T-helper 2 cell (primary cell): ENCODE measurements around the gene ZNF677.
"Not testable (repeated sequence)": the region's sequence is repeated elsewhere in the genome, so short reads cannot be mapped to it uniquely, and the experiment has no call there.

Experiments
- DNase-seq, 5 experiments: peaks; one replicate each; pipeline versions ENCODE4 v3.0.0 to v3.0.0-alpha.2; 2012 to 2022
- total RNA-seq, 2 donors: gene quantifications; one replicate each; lab custom pipeline; 2026; lab: John Stamatoyannopoulos, UW

The ZNF677 gene
- 3.1 to 3.6 reads per million in 2 donors for total RNA-seq

DNA sequence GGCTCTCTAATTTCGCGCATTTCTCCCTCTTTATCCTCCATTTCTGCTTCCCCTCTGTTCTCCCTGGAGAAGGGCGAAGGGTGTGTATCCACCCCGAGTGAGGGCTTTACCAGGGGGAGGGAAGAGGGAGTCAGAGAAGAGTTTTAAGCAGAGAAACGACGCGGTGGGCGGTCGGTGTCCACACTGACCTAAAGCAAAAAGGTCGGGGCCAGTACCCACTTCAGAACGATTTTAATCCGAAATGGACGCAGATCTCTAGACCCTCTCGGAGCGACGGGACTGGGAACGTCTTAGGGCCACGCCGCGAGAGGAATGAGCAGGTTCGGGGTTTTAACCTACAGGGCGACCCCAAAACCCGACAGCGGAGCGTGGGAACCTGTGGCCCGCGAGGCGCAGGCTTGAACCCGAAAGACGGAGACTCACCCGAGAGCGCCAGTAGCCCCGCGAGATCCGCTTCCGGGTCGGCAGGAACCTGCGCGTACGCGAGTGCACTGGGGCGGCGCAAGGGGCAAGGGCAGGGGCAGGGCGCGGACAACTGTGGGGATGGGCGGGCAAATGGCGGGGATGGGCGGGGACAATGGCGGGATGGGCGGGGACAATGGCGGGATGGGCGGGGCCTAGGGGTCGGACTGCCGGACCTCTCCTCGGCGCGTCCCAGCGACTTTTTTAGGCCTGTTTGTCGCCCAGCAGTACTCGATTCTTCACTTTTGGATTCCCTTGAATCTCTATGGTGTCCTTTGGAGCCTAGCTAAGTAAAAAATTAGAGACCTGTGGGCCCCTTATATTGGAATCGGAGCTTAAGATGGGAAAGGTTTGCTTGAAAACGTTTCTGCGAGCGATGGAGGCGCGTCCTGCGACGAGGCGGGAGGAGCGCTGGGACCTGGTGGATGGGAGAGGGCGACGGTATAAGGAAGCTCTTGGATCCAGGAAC is at the start of gene ZNF677:
ZNF677 (minus strand) TSS at position 463 of the 931 bp plus-strand sequence. CDS start 3,323 bp downstream, outside the sequence.
- DNase-seq: peak; percentile 54 to 82 (median 64)

DNA sequence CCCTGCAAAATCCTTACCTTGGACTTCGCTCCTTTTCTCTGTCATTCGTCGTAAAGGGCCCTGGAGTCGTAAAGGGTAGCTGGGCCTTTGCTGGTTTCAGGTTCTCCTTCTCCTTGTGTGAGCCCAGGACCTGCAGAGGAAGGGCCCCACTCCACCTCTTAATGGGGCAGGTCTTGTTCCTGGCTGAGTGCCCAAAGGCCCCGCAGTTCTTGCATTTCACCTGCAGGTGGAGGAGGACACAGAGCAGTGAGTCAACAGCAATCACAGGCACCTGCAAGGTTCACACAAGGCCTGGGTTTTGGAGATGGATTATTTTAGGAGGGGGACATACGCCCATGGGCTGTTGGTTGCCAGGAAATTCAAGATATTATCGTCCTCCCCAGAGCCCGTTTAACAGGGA is 46.7 kb upstream of the ZNF677 start:
- not testable (repeated sequence) for DNase-seq

DNA sequence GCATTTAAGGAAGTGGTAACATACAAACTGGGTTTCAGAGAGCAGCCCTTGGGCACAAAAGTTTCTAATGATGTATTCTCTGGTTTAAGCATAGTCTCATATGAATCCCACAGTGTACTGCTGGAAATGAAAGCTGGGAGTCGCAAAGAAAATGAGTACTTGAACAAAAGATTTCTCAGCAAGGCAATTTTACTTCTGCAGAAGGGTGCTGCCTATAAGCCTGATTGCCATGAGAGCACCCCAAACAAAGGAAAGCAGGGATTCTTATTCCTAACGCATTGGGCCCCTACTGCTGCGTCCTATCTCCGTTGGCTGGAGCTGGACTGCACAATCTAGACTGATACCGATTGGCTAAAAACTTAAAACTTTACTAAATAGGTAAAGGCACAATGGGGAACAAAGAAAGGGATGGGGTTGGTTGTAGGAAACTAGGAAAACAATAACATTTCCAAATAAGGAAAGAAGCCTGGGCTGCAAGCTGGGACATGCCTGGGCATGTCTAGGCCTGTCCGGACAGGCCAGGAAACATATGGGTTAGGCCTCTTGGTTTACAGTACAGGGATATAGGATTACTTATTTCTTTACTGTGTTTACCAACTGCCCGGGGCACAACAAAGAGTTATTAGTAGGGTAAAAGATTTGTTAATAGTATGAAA is 40.2 kb upstream of the ZNF677 start:
- DNase-seq: no peak

DNA sequence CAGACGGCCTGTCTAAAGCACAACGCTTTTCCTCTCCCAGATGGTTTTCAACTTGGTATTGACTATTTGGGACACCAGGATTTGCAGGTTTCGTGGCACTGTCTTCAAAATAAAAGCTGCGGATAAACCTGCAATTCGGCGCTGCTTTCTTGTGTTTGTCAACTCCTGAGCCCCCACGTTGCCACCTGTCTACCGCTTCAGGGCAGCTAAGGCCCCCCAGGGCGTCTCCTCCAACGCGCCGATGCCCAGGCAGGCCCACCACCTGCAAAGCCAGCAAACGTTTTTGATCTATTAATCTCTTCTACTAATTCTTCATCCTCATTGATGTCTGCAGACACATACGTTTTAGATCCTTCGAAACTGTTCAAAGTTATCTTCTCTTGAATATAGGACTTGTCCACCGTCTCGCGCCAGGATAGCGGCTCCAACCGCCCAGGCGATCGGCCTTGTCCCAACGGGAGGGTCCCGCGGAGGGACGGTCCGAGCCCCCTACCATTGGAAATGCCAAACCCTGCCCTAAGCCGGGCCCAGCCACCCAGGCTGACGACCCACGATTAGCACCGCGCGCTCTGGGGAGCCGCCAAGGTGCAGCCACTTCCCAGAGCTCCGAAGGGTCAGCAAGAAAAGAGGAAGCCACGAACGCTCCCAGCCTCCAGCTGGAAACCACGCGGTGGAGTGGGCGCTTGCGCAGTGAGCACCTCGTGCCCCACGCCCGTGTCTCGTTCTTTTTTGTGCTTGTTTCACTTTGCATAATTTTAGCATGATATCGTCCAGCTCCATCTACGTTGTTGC is 36.3 kb upstream of the ZNF677 start:
- no peak for DNase-seq

DNA sequence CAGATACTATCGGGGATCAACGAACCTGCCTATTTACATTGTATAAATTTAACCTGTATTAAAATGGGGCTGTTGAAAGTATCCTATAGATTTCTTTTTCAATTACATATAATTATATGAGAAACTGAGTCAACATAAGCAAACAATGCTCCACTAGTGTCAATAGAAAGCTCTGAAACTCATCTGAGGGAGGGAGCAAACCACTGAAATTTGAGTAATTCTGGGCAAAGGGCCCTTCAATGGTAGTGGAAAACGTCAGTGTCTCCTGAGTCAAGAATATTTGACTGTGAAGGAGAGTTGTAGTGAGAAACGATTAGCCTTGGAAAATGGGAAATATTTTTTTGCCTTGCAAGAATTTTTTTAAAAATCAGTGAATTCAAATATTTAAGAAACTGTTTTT is 30.4 kb upstream of the ZNF677 start:
- DNase-seq: no peak

DNA sequence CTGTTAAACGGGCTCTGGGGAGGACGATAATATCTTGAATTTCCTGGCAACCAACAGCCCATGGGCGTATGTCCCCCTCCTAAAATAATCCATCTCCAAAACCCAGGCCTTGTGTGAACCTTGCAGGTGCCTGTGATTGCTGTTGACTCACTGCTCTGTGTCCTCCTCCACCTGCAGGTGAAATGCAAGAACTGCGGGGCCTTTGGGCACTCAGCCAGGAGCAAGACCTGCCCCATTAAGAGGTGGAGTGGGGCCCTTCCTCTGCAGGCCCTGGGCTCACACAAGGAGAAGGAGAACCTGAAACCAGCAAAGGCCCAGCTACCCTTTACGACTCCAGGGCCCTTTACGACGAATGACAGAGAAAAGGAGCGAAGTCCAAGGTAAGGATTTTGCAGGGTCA is 27.3 kb upstream of the ZNF677 start:
- not testable (repeated sequence) for DNase-seq

DNA sequence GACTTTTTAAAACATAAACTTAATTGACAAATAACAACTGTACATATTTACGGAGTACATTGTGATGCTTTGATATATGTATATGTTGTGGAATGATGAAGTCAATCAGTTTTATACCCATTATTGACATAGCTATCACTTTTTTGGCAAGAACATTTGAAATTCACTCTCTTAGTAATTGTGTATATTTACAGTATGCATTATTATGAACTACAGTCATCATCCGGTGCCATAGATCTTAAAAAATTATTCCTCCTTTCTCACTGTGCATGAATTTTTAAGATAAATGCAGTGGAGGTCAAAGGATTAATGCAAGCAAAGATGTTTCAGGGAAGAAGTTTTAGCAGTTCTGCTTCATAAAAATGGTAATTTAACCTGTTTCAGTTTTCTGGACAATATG is 20.8 kb upstream of the ZNF677 start:
- DNase-seq: no peak

DNA sequence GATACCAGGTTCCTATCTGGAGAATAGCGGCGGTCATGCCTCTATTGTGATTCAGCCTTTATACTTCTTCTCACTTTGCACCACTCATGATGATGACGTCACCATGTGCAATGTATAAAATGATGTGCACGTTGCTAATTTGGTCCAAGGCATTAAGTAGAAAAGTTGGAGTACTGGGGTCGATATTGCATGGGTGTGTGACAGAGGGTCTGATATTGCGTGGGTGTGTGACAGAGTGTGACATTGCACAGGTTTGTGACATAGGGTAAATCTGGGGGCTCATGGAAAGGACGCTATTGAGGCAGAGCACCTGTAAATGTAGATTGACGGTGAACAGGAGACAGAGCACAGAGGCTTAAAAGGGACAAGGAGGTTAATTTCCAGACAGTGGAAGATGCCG is 17.4 kb upstream of the ZNF677 start:
- no peak for DNase-seq

DNA sequence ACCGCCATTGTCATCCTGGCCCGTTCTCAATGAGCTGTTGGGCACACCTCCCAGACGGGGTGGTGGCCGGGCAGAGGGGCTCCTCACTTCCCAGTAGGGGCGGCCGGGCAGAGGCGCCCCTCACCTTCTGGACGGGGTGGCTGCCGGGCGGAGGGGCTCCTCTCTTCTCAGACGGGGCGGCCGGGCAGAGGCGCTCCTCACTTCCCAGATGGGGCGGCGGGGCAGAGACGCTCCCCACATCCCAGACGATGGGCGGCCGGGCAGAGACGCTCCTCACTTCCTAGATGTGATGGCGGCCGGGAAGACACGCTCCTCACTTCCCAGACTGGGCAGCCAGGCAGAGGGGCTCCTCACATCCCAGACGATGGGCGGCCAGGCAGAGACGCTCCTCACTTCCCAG is 15.2 kb upstream of the ZNF677 start:
- DNase-seq: not testable (repeated sequence)

DNA sequence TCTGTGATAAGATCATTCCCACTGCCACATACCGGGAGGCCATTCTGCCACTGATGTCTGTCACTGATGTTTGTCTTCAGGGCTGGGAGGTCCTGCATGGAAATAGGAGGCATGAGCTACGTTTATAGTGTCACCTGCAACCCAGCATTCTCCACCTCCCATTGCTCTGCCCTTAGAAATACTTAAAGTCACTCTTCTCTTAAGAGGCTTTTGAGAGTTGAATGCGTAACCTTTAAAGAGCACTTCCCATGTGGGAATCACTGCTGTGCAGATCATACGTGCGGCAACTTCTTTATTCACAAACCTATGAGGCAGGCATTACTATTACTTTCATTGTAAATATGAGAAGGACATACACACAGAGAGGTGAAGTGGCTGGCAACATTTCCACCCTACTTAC is 12.9 kb upstream of the ZNF677 start, which contains the start of gene VN1R4:
VN1R4 (minus strand) TSS at position 101 of the 400 bp plus-strand sequence; CDS start at position 43, 58 bp downstream.
- not testable (repeated sequence) for DNase-seq

DNA sequence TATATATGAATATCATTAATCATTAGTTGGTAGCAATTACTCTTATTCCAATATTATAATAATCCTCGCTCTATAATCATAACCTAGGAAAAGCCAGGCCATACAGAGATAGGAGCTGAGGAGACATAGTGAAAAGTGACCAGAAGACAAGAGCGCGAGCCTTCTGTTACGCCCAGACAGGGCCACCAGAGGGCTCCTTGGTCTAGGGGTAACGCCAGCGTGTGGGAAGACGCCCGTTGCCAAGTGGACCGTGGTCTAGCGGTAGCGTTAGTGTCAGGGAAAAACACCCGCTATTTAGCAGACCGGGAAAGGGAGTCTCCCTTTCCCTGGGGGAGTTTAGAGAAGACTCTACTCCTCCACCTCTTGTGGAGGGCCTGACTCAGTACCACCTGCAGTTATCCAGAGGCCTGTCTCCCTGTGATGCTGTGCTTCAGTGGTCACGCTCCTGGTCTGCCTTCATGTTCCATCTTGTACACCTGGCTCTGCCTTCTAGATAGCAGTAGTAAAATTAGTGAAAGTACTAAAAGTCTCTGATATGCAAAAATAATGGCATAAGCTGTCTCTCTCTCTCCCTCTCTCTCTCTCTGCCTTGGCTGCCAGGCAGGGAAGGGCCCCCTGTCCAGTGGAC is 3.2 kb upstream of the ZNF677 start, which contains the start of gene VN1R2:
VN1R2 (plus strand) TSS at position 578 of the 628 bp plus-strand sequence. CDS start 84 bp downstream, outside the sequence.
- not testable (repeated sequence) for DNase-seq

DNA sequence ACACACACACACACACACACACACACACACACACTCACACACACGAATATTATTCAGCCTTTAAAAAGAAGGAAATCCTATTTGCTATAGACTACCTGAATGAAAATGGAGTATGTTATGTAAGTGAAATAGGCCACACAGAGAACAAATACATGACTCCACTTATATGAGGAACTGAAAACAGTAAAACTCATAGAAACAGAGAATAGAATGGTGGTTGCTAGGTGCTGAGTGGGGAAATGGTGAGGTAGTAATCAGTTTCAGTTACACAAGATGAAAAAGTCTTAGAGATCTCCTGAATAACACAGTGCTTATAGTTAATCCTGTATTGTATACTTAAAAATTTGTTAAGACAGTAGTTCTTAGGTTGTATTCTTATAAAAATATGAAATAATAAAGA is 8.2 kb downstream of the ZNF677 start:
- DNase-seq: no peak

DNA sequence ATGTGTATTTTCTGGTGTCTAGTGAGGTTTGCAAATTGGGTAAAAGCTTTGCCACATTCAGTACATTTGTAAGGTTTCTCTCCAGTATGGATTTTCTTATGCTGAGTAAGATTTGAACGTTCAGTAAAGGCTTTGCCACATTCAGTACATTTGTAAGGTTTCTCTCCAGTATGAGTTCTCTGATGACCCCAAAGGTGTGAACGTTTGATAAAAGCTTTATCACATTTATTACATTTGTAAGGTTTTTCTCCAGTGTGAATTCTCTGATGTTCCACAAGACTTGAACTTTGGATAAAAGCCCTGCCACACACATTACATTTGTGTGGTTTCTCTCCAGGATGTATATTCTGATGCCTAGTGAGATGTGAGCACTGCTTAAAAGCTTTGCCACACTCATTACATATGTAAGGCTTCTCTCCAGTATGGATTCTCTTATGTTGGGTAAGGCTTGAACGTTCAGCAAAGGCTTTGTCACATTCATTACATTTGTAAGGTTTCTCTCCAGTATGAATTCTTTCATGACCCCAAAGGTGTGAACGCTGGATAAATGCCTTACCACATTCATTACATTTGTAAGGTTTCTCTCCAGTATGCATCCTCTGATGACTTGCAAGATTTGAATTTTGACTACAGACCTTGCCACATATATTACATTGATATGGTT is 17.4 kb downstream of the ZNF677 start:
- DNase-seq: no peak

DNA sequence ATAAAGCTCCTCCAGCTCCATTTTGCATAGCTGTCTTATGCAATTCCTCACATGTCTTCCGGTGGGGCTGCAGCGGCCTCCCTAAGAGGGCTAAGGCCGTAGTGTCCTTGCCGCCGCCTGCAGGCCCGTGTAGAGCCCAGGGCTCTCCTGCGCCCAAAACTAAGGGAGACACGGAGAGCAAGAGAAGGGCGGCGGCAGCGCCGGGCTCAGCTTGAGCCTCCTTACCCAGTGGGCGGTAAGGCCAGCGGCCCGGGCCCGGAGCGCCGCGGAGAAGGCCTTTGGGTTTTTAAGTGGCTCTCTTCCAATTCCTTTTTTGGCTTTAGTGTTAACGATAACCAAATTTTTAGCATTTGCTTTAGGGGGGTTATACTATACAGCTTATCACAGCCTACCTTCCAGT is 30.1 kb downstream of the ZNF677 start:
- no peak for DNase-seq

DNA sequence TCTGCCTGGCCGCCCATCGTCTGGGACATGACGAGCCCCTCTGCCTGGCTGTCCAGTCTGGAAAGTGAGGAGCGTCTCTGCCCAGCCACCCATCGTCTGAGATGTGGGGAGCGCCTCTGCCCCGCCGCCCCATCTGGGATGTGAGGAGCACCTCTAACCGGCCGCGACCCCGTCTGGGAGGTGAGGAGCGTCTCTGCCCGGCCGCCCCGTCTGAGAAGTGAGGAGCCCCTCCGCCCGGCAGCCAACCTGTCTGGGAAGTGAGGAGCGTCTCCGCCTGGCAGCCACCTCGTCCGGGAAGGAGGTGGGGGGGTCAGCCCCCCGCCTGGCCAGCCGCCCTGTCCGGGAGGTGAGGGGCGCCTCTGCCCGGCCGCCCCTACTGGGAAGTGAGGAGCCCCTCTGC is 32.0 kb downstream of the ZNF677 start:
- DNase-seq: not testable (repeated sequence)

DNA sequence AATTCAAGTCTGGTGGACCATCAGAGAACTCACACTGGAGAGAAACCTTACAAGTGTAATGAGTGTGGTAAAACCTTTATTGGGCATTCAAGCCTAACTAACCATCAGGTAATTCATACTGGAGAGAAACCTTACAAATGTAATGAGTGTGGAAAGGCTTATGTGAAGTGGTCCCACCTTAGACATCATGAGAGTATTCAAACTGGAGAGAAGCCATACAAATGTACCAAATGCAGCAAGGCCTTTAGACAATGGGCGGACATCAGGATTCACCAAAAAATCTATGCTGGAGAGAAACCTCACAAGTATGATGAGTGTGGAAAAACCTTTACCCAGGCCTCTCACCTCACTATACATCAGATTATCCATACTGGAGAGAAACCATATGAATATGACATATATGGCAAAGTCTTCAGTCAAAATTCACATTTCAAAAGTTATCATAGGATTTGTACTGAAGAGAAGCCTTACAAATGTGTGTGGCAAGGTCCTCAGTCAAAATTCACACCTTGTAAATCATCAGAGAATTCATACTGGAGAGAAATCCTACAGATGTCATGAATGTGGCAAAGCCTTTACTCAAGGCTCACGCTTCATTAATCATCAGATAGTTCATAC is 41.9 kb downstream of the ZNF677 start:
- no peak for DNase-seq

DNA sequence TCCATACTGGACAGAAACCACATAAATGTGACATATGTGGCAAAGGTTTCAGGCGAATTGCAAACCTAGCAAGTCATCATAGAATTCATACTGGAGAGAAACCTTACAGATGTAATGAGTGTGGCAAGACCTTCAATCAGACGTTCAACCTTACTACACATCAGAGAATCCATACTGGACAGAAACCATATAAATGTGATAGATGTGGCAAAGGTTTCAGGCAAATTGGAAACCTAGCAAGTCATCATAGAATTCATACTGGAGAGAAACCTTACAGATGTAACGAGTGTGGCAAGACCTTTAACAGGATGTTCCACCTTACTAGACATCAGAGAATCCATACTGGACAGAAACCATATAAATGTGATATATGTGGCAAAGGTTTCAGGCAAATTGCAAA is 43.1 kb downstream of the ZNF677 start:
- not testable (repeated sequence) for DNase-seq

DNA sequence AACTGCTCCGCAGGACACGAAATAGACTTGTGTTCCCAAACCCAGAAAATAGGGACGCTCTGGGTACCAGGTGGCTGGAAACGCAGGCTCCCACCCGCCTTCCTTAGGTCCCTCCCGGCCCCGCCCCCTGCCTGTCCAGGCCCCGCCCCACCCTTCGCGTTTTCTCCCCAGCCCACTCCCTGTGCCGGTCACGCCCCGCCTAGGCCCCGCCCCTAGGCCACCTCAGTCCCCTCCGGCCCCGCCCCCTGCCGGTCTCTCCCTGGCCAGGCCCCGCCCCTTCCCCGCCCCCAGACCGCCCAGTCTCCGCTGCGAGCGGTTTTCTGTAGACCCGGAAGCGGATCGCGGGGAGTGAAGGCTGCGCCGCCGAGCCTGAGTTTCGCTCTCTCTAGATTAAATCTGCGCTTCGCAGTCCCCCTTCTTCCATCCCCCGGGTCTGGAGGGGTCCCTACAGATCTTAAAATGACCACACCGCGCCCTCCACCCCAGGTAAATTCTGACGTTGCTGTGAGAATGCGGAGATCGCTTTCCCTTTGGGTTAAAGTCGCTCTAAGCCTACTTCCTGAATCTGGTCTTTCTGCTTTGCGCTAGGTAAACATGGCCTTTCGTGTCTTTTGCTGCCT is 57.8 kb downstream of the ZNF677 start:
- peak; percentile 86 to 99 (median 95) for DNase-seq

DNA sequence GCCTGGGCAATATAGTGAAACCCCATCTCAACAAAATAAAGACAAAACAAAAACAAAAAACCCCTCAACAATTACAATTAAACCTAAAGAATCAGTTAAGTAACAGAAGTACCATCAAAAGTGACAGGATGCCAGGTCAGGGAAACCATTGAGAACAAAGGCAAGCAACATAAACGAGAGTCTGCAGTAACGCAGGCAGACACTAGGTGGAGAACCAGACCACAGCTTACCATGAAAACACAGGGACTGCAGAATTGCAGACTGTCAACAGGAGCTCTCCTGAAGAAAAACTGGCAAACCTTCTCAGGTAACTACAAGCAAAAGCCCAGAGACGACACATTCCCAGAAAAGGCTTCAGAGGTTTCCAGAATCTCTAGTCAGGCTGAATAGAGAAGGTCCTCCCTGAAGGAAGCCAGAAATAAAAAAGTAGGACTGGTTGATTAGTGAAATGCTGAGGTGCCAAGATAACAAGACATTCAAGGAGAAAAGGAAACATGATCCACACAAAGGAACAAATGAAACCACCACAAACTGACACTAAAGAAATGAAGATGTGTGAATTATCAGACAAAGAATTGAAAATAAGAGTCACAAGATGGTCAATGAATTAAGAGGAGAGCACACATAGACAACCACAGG is 59.3 kb downstream of the ZNF677 start:
- peak; percentile 17 to 82 (median 53) for DNase-seq
